H1 (cell line): ENCODE data around the gene TBP. TPM values are rescaled to one million over a fixed set of nuclear protein-coding genes. Genes with fewer than 3 reads are reported as not detected.

Experiments used
- ASH2L ChIP-seq: fragments of 200-600, 300-600 bp; sonication (generic); IDR thresholded peaks from one replicate; pipeline ENCODE4 v1.7.1; 2017; ENCODE audit warnings: low read length
- CTBP2 ChIP-seq: IDR thresholded peaks from 2 replicates; pipeline ENCODE4 v1.7.0; 2011; ENCODE audit warnings: borderline replicate concordance, mild to moderate bottlenecking, moderate library complexity, mixed read lengths, low read length; ENCODE audit not compliant: insufficient read depth, insufficient read length
- KDM1A ChIP-seq: fragments of 200-600, 300-600 bp; sonication (generic); IDR thresholded peaks from 2 replicates; pipeline ENCODE4 v1.7.1; 2016; ENCODE audit warnings: mild to moderate bottlenecking, low read length, borderline replicate concordance
- RAD21 ChIP-seq, 2 experiments: IDR thresholded peaks in 1 of 2; conservative IDR thresholded peaks in 1 of 2; 2 replicates each; pipeline ENCODE4 v1.6.1; 2011; ENCODE audit warnings: low read depth in 2 of 2, low read length in 2 of 2, improper control_type of control experiment in 1 of 2, inconsistent platforms in 1 of 2, mild to moderate bottlenecking in 1 of 2, moderate library complexity in 1 of 2
- SIN3A ChIP-seq, 2 experiments: IDR thresholded peaks in 1 of 2; conservative IDR thresholded peaks in 1 of 2; 2 replicates each; pipeline ENCODE4 v1.6.1; 2011 to 2012; ENCODE audit warnings: low read length in 2 of 2, improper control_type of control experiment in 1 of 2, low read depth in 1 of 2, mild to moderate bottlenecking in 1 of 2
- SUZ12 ChIP-seq: fragments of 200-600 bp; sonication (generic); IDR thresholded peaks from 2 replicates; pipeline ENCODE4 v1.6.1; 2012; ENCODE audit warnings: mild to moderate bottlenecking, inconsistent platforms, low read length, moderate library complexity, mixed read lengths
- TAF1 ChIP-seq: IDR thresholded peaks from 2 replicates; pipeline ENCODE4 v1.6.1; 2011; ENCODE audit warnings: mild to moderate bottlenecking, low read depth, low read length
- ZNF274 ChIP-seq: IDR thresholded peaks from 2 replicates; pipeline ENCODE4 v1.7.0; 2012; ENCODE audit warnings: low read length, borderline replicate concordance; ENCODE audit errors: extremely low read depth
- polyA plus RNA-seq, 7 experiments: library from polyadenylated mRNA; depleted of rRNA in 3 of 7; stranded (reverse) in 5 of 7; unstranded in 2 of 7; fragments of >200 nt in 5 of 7; fragments of 200-250 nt in 2 of 7; gene quantifications; 1 replicate in 5 of 7; 2 replicates in 1 of 7; 4 replicates in 1 of 7; pipeline versions ENCODE4 v1.2.1 to v1.2.3, GENCODE V29; 2011 to 2013; ENCODE audit warnings: missing spikeins in 2 of 7, mixed read lengths in 2 of 7
- total RNA-seq: library from RNA; stranded (reverse); fragmentation: NEBNext Ultra II Directional; extraction: Animal tissue kit (Norgen Biotek cat#: 25700); gene quantifications from 2 replicates; pipeline ENCODE4 v1.2.1, GENCODE V29; 2021
- TF ChIP-seq, protein P1 (sequence below): fragments of 300-600 bp; sonication (generic); IDR thresholded peaks from 2 replicates; pipeline ENCODE4 v1.7.1; 2012; ENCODE audit warnings: low read length, moderate library complexity, mild to moderate bottlenecking, inconsistent platforms; ENCODE audit not compliant: insufficient replicate concordance

The TBP gene
- total and polyA plus RNA-seq, 2 of the 8 experiments (the other 6 are each of a cell fraction or from before 2014, with no cell fraction given) = 17.2 to 20.9 TPM

DNA sequence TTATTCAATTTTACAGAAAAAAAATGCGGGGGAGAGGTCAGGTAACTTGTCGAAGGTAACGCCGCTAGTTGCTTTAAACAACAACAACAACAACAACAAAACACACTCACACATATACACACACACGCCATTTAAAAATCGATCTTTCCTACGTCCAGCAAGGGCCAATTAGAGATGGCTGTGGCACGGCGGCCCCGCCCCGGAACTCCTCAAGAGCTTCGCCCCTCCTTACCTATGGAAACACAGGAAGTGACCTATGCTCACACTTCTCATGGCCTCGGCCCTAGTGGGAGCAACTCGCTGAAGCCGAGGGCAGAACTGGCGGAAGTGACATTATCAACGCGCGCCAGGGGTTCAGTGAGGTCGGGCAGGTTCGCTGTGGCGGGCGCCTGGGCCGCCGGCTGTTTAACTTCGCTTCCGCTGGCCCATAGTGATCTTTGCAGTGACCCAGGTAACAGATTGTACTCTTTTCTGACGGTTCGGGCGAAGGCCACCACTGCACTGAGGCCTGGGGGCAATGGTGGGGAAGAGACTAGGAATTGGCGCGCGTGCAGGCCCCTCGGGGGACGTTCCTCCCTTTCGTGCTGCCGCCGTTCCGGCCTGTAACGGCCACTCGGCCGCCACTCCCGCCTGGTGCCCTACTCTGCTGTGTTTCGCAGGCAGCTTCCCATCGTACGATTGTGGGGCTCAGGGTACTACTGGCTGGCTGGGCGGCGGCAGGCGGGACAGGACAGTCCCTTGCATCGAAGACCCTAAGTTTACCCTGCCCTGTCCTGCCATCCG, at the start of gene TBP (continued):
- TF ChIP-seq, protein P1, sequence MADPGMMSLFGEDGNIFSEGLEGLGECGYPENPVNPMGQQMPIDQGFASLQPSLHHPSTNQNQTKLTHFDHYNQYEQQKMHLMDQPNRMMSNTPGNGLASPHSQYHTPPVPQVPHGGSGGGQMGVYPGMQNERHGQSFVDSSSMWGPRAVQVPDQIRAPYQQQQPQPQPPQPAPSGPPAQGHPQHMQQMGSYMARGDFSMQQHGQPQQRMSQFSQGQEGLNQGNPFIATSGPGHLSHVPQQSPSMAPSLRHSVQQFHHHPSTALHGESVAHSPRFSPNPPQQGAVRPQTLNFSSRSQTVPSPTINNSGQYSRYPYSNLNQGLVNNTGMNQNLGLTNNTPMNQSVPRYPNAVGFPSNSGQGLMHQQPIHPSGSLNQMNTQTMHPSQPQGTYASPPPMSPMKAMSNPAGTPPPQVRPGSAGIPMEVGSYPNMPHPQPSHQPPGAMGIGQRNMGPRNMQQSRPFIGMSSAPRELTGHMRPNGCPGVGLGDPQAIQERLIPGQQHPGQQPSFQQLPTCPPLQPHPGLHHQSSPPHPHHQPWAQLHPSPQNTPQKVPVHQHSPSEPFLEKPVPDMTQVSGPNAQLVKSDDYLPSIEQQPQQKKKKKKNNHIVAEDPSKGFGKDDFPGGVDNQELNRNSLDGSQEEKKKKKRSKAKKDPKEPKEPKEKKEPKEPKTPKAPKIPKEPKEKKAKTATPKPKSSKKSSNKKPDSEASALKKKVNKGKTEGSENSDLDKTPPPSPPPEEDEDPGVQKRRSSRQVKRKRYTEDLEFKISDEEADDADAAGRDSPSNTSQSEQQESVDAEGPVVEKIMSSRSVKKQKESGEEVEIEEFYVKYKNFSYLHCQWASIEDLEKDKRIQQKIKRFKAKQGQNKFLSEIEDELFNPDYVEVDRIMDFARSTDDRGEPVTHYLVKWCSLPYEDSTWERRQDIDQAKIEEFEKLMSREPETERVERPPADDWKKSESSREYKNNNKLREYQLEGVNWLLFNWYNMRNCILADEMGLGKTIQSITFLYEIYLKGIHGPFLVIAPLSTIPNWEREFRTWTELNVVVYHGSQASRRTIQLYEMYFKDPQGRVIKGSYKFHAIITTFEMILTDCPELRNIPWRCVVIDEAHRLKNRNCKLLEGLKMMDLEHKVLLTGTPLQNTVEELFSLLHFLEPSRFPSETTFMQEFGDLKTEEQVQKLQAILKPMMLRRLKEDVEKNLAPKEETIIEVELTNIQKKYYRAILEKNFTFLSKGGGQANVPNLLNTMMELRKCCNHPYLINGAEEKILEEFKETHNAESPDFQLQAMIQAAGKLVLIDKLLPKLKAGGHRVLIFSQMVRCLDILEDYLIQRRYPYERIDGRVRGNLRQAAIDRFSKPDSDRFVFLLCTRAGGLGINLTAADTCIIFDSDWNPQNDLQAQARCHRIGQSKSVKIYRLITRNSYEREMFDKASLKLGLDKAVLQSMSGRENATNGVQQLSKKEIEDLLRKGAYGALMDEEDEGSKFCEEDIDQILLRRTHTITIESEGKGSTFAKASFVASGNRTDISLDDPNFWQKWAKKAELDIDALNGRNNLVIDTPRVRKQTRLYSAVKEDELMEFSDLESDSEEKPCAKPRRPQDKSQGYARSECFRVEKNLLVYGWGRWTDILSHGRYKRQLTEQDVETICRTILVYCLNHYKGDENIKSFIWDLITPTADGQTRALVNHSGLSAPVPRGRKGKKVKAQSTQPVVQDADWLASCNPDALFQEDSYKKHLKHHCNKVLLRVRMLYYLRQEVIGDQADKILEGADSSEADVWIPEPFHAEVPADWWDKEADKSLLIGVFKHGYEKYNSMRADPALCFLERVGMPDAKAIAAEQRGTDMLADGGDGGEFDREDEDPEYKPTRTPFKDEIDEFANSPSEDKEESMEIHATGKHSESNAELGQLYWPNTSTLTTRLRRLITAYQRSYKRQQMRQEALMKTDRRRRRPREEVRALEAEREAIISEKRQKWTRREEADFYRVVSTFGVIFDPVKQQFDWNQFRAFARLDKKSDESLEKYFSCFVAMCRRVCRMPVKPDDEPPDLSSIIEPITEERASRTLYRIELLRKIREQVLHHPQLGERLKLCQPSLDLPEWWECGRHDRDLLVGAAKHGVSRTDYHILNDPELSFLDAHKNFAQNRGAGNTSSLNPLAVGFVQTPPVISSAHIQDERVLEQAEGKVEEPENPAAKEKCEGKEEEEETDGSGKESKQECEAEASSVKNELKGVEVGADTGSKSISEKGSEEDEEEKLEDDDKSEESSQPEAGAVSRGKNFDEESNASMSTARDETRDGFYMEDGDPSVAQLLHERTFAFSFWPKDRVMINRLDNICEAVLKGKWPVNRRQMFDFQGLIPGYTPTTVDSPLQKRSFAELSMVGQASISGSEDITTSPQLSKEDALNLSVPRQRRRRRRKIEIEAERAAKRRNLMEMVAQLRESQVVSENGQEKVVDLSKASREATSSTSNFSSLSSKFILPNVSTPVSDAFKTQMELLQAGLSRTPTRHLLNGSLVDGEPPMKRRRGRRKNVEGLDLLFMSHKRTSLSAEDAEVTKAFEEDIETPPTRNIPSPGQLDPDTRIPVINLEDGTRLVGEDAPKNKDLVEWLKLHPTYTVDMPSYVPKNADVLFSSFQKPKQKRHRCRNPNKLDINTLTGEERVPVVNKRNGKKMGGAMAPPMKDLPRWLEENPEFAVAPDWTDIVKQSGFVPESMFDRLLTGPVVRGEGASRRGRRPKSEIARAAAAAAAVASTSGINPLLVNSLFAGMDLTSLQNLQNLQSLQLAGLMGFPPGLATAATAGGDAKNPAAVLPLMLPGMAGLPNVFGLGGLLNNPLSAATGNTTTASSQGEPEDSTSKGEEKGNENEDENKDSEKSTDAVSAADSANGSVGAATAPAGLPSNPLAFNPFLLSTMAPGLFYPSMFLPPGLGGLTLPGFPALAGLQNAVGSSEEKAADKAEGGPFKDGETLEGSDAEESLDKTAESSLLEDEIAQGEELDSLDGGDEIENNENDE = no peak
- no peak for TF ChIP-seq SUZ12
- no peak for TF ChIP-seq ZNF274
- no peak for TF ChIP-seq RAD21 (IDR thresholded peaks at IDR 0.05 in 1 of 2, conservative IDR thresholded peaks at IDR 0.05 in 1 of 2; ENCODE audit: low read depth in 2 of 2, low read length in 2 of 2)
- TF ChIP-seq TAF1 = peak; percentile 92
- peak; percentile 67 for TF ChIP-seq ASH2L
- no peak for TF ChIP-seq KDM1A
- TF ChIP-seq SIN3A (conservative IDR thresholded peaks at IDR 0.05 in 1 of 2, IDR thresholded peaks at IDR 0.05 in 1 of 2; ENCODE audit: low read depth in 1 of 2, low read length in 2 of 2) = peak in 1 of 2 experiments; percentile 88; a peak in 3 of 4 replicates
- no peak for TF ChIP-seq CTBP2
